ENCODE measurements around the gene FBXL7. TPM values are rescaled to one million over a fixed set of nuclear protein-coding genes. Genes with fewer than 3 reads are reported as not detected.

Gene FBXL7
- total RNA-seq, 1 experiment from 2014 or later, result not detected

GRCh38 chr5:15676591-15676990 is 176.6 kb downstream of the FBXL7 start:
- POLR2A ChIA-PET, result no interaction called here
- DNase-seq (ENCODE audit: low read depth, low spot score) (no peak), ATAC-seq (no peak)
- intact Hi-C loops (cut with micrococcal nuclease; ENCODE audit: unreplicated experiment) (no loop called here), in situ Hi-C loops (cut with HindIII; ENCODE audit: low pct_unique_long_range_greater_than_20kb, low sequenced_read_pairs) (no loop called here)
- no TSS peak for BruUV-seq (replicated peaks)
- no peaks in the 10 kb centered on the region for H3K27me3 ChIP-seq (ENCODE audit: control insufficient read depth, insufficient read depth, low read length)
- CTCF ChIA-PET, result no interaction called here
- no peak for TF ChIP-seq REST (IDR thresholded peaks at IDR 0.05; ENCODE audit: insufficient read depth in 1 of 2, low read depth in 2 of 2, low read length in 1 of 2)
- H3K9me3 ChIP-seq (ENCODE audit: control insufficient read depth, insufficient read depth, low read depth, low read length), result no peaks in the 10 kb centered on the region
- H3K36me3 ChIP-seq (ENCODE audit: control insufficient read depth, insufficient read depth, low read length), result no peaks in the 10 kb centered on the region
- no peak overlapping the region for H3K27ac ChIP-seq (ENCODE audit: low read length)
- H3K4me3 ChIP-seq (ENCODE audit: low read depth in 2 of 2, low read length in 2 of 2), result no peak overlapping the region
- no peaks in the 10 kb centered on the region for H3K4me1 ChIP-seq (ENCODE audit: control insufficient read depth, insufficient read depth, low read length)

GRCh38 chr5:15679161-15679560 is 179.2 kb downstream of the FBXL7 start:
- H3K9me3 ChIP-seq (ENCODE audit: control insufficient read depth, insufficient read depth, low read depth, low read length), result no peaks in the 10 kb centered on the region
- no peaks in the 10 kb centered on the region for H3K4me1 ChIP-seq (ENCODE audit: control insufficient read depth, insufficient read depth, low read length)
- no peak overlapping the region for H3K4me3 ChIP-seq (ENCODE audit: low read depth in 2 of 2, low read length in 2 of 2)
- BruUV-seq (replicated peaks), result no TSS peak
- DNase-seq (ENCODE audit: low read depth, low spot score) (no peak), ATAC-seq (no peak)
- no peaks in the 10 kb centered on the region for H3K27me3 ChIP-seq (ENCODE audit: control insufficient read depth, insufficient read depth, low read length)
- TF ChIP-seq REST (IDR thresholded peaks at IDR 0.05; ENCODE audit: insufficient read depth in 1 of 2, low read depth in 2 of 2, low read length in 1 of 2) (no peak), TCF7L2 (IDR thresholded peaks at IDR 0.05; ENCODE audit: low read depth, low read length) (no peak), SIN3A (IDR thresholded peaks at IDR 0.05; ENCODE audit: borderline replicate concordance, insufficient read depth, low read depth, low read length) (no peak), POLR2AphosphoS5 (IDR thresholded peaks at IDR 0.05; ENCODE audit: low read depth, low read length) (no peak), CTCF (IDR thresholded peaks at IDR 0.05) (no peak)
- in situ Hi-C loops (cut with HindIII; ENCODE audit: low pct_unique_long_range_greater_than_20kb, low sequenced_read_pairs), result no loop called here
- no peak overlapping the region for H3K27ac ChIP-seq (ENCODE audit: low read length)
- intact Hi-C loops (cut with micrococcal nuclease; ENCODE audit: unreplicated experiment), result no loop called here
- POLR2A ChIA-PET, result interaction anchor here (0.7 kb wide), 1 partner anchor 306 kb away, joined by 3 read pairs; no protein-coding TSS in a partner anchor
- H3K36me3 ChIP-seq (ENCODE audit: control insufficient read depth, insufficient read depth, low read length), result no peaks in the 10 kb centered on the region
- CTCF ChIA-PET, result no interaction called here

All from Panc1 (cell line).